Right forelimb (tissue), 1 donor: ENCODE results near the gene HMCN2.

ENCODE experiments used
- DNase-seq: peaks from one replicate; pipeline ENCODE4 v3.0.0-alpha.2; 2018

HMCN2 gene

DNA sequence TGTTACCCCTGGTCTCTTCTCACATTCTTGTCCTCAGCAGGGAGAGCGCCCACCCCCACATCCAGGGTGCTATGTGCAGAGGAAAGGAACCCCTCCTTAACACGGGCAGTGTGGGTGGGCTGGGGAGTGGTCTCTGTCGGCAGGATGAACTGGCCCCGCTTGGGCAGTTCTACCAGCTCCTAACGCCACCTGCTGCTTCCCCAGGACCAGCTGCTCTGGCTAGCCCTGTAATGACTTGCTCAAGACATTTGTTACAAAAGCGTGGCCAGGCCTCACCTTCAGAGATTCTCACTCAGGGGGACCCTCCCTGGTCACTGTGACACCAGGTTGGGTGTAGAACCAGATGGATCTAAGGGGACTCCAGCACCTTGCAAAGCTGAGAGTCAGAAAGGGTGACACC is 82.4 kb downstream of the HMCN2 start:
- no peak for DNase-seq

DNA sequence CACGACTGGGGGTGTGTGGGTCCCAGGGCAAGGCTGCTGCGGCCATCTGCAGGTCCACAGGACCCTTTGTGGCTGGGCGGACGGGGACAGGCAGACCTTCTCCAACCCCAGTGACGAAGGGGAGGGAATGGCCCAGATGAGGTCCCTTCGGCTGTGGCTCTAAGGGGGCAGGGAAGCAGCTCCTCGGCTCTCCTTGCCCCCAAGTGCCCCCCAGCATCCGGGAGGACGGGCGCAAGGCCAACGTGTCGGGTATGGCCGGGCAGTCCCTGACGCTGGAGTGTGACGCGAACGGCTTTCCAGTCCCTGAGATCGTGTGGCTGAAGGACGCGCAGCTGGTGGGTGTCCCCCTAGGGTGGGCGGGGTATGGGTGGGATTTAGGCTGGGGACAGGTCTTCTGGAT is 82.8 kb downstream of the HMCN2 start:
- no peak for DNase-seq

DNA sequence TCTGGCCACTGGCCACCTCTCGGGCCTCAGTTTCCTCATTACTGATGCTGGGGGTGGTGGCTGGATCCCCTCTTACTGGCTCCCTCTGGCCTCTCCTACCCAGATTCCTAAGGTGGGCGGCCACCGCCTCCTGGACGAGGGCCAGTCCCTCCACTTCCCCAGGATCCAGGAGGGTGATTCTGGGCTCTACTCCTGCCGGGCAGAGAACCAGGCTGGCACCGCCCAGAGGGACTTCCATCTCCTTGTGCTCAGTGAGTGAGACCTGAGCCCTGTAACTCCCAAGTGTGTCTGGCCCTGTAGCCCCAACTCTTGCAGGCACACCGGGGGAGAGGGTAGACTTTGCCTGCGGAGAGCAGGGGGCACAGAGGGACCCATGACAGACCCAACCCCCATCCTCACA is 83.3 kb downstream of the HMCN2 start:
- DNase-seq: no peak

- DNase-seq: no peak
These were observed 83.8 kb downstream of the HMCN2 start for GRCh38 chr9:130349398-130349797.

DNA sequence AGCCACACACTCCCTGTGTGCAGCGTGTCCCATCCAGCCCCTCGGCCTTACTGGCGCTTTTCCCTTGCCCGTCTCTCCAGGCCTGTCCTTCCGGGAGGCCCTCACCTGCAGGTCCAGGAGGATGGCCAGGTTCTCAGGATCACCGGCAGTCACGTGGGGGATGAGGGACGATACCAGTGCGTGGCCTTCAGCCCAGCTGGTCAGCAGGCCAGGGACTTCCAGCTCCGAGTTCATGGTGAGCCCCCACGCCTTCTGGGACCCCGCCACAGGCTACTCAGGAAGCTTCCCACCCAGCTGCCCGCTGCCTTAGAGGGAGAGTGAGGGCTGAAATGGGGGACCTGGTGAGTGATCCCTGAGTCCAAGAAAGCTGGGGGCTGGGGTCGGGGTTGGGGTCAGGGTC is 85.8 kb downstream of the HMCN2 start:
- no peak for DNase-seq

GRCh38 chr9:130352081-130352480 is 86.5 kb downstream of the HMCN2 start:
- no peak for DNase-seq

DNA sequence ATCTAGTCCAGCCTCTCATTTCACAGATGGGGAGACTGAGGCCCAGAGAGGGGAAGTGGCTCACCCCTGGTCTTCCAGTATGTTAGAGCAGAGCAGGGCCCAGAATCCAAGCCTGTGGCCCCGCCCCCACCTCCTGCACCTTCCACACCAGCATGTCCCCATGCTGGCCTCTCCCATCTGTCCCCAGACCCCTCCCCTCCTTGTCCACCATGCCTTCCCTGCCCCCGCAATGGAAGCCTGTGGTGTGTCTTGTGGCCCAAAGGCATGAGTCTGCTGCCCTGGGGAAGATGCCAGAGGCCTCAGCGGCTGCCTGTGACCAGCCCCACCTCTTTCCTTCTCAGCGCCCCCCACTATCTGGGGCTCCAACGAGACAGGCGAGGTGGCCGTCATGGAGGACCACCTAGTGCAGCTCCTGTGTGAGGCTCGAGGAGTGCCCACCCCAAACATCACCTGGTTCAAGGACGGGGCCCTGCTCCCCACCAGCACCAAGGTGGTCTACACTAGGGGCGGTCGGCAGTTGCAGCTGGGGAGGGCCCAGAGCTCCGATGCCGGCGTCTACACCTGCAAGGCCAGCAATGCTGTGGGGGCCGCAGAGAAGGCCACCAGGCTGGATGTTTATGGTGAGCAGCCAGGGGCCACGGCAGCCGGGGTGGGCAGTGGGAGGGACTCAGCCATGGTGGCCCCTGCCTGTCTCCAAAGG is 87.2 kb downstream of the HMCN2 start:
- DNase-seq: no peak

DNA sequence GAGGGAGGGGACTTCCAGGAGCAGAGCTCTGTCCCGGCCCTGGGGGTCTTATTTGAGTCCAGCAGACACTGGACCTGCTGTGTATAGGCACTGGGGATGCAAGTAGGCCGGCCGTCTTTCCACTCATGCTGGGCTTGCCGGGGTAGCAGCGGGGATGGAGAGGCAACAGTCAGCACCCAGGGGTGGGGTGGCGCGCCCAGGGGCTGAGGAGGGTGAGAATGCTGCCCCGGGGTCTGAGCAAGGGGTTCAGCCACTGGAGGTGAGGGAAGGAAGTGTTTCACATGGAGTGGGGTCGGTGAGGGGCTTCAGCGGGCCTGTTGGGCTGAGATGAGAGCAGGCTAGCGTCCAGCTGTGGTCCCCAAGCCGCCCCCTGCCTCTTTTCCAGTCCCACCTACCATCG is 88.8 kb downstream of the HMCN2 start:
- DNase-seq: no peak

DNA sequence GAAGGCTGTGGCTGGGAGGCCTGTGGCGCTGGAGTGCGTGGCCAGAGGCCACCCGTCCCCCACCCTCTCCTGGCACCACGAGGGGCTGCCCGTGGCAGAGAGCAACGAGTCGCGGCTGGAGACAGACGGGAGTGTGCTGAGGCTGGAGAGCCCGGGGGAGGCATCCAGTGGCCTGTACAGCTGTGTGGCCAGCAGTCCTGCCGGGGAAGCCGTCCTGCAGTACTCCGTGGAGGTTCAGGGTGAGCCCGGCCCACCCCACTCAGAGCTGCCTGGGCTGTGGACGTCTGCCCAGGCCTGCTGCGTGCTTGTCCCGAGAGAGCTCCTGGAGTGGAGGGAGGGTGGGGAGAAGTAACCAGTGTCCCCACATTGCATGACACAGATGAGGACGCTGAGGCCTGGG is 89.2 kb downstream of the HMCN2 start:
- DNase-seq: no peak

DNA sequence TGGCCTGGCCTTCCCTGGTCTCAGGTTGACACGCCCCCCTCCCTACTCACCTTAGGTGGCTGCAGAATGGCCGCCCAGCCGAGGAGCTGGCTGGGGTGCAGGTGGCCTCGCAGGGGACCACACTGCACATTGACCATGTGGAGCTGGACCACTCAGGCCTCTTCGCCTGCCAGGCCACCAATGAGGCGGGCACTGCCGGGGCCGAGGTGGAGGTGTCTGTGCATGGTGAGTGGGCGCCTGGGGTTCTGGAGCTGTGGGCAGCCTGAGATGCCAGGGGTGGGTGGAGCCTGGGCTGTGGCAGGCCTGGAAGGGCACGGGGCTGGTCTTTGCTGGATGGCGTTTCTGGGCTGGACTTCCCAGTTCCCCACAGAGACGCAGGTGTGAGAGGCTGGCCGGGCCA is 90.5 kb downstream of the HMCN2 start:
- DNase-seq: no peak

- DNase-seq: no peak
These were observed 91.5 kb downstream of the HMCN2 start for GRCh38 chr9:130356877-130357584.

DNA sequence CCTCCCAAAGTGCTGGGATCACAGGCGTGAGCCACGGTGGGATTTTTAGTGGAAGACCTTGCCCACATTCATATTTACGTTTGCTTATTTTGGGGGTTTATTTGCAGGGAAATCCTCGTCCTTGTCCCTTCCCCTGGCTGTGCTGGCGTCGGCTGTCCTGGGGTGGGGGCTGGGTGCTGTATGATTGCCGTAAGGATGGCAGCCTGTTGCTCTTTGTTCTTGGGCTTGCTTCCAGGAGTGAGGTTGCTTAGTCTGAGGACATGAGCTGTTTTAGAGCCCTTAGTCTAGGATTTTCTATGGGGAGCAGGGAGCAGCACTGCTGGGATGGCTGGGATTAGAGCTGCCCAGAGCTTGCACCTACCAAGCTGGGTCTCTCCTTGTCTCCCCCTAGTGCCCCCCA is 93.4 kb downstream of the HMCN2 start:
- DNase-seq: no peak

- DNase-seq: no peak
These were observed 94.3 kb downstream of the HMCN2 start for GRCh38 chr9:130359819-130360218.

DNA sequence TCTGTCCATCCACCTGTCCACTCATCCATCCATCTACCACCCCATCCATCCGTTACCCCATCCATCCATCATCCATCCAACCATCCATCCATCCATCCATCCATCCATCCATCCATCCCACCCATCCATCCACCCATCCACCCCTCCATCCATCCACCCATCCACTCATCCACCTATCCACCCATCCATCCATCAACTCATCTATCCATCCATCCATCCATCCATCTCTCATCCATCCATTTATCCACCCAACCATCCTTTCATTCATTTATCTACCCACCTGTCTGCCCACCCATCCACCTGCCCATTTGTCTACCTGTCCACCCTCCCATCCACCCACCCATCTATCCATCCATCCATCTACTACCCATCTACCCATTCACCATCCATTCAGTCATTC is 95.1 kb downstream of the HMCN2 start:
- no peak for DNase-seq

- no peak for DNase-seq
These were observed 96.4 kb downstream of the HMCN2 start for GRCh38 chr9:130361873-130362362.

GRCh38 chr9:130362691-130363090 is 97.1 kb downstream of the HMCN2 start:
- no peak for DNase-seq

GRCh38 chr9:130363755-130364404 is 98.3 kb downstream of the HMCN2 start:
- no peak for DNase-seq

DNA sequence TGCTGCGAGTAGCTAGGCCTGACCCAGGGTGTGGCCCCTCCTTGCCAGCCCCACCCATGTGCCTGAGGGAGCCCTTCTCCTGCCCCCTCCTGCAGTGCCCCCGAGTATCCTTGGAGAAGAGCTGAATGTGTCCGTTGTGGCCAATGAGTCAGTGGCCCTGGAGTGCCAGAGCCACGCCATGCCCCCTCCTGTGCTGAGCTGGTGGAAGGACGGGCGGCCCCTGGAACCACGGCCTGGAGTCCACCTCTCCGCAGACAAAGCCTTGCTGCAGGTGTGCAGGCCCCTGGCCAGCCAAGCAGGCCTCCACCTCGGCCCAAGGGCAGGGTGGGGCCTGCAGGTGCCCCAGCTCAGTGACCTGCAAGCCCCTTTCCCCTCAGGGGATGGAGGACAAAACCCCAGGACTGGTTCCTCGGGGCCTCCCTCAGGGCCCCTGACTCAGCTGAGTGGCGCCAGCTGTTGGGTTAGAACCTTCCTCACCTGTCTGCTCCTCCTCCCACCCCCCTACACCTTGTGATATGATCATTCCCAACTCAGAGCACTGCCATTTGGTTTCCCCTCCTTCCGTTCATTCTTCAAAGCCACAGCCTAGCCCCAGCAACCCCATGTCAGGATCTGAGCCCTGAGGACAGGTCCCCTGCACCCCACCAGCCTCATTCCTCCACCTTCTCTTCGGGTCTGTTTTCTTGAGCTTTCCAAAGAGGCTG is 99.2 kb downstream of the HMCN2 start:
- DNase-seq: no peak

GRCh38 chr9:130365323-130365721 is 99.8 kb downstream of the HMCN2 start:
- DNase-seq: no peak

GRCh38 chr9:130366072-130366471 is 100.5 kb downstream of the HMCN2 start:
- DNase-seq: no peak

DNA sequence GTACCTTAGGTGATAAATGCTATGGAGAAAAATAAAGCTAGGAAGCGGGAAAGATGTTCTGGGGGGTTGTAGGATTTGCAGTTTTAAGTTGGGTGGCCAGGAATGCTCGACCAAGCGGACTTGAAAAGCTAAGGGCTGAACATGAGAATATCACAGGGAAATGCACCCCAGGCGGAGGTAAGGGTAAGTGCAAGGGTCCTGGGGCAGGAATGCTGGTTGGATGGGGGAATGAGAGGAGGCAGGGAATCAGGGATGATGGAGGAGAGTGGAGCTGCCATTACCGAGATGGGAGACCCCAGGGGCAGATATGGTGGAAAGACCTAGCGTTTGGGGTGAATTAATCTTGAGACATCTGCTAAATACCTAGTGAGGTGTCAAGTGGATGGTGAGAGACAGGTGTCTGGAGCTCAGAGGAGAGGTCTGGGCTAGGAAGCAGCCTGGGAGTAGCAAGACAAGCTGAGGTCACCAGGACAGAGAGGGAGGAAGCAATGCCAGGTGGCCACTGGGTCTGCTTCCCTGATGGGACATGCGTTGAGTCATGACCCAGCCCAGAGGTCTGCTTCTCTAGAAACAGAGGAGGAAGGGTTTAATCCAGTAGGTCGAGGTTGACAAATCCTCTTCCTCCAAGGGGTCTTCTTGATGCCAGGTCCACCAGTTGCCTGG is 101.5 kb downstream of the HMCN2 start:
- DNase-seq: no peak

DNA sequence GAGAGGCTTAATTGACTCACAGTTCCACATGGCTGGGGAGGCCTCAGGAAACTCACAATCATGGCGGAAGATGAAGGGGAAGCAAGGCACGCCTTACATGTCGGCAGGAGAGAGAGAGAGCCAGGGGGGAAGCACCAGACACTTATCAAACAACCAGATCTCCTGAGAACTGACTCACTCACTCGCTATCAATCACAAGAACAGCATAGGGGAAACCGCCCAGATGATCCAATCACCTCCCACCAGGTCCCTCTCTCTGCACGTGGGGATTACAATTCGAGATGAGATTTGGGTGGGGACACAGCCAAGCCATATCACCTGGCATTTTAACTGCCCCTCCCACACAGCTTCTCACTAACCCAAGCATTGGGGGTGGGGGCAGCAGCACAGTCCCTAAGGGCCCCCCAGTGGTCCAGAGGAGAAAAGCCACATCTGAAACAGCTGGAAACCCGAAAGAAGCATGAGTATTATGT is 103.1 kb downstream of the HMCN2 start:
- no peak for DNase-seq

- no peak for DNase-seq
These were observed 104.7 kb downstream of the HMCN2 start for GRCh38 chr9:130370226-130370625.
